Erythroblast (primary cell): ENCODE measurements around the gene QPRT.

Experiments used
- GATA1 ChIP-seq: IDR thresholded peaks from 2 replicates; pipeline ENCODE4 v1.6.1; 2011; ENCODE audit warnings: low read depth, mild to moderate bottlenecking, control low read depth, low read length, moderate library complexity
- POLR2A ChIP-seq: IDR thresholded peaks from 2 replicates; pipeline ENCODE4 v1.6.1; 2011; ENCODE audit warnings: mild to moderate bottlenecking, low read length

DNA sequence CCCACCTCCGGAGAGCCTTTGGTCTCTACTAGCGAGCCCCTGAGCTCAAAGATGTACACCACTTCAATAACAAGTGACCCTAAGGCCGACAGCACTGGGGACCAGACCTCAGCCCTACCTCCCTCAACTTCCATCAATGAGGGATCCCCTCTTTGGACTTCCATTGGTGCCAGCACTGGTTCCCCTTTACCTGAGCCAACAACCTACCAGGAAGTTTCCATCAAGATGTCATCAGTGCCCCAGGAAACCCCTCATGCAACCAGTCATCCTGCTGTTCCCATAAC is 15.2 kb upstream of the QPRT start:
- TF ChIP-seq POLR2A = peak; percentile 58
- TF ChIP-seq GATA1 = no peak
